B cell (primary cell): Measurements from ENCODE around the gene TXNDC11.

Source experiments
- CTCF ChIP-seq: fragments of 200-600 bp; IDR thresholded peaks from one replicate; pipeline ENCODE4 v1.8.0; 2022; ENCODE audit warnings: antibody characterized with exemption, mild to moderate bottlenecking
- EZH2 ChIP-seq: IDR thresholded peaks from 2 replicates; pipeline ENCODE4 v1.6.1; 2012; ENCODE audit warnings: borderline replicate concordance, low read depth, mild to moderate bottlenecking, moderate library complexity, low read length; ENCODE audit not compliant: insufficient read depth, poor library complexity, severe bottlenecking

- TF ChIP-seq EZH2 (no peak), CTCF (no peak)
These were observed 109.5 kb downstream of the TXNDC11 start for GRCh38 chr16:11633113-11633512.
